ENCODE data around the gene RETREG2. TPM values are rescaled to one million over a fixed set of nuclear protein-coding genes. Genes with fewer than 3 reads are reported as not detected.

RETREG2 gene
- total RNA-seq, 6 experiments from 2014 or later, result 33.6 to 77.9 (median 51.0) TPM

GRCh38 chr2:219234331-219234730 lies 56.3 kb downstream of the RETREG2 start:
- Histone ChIP-seq H3K9me3 (no peaks in the 10 kb centered on the region), H3K4me1 (peaks cover 0 to 9% (median 3%) of the 10 kb centered on the region in 4 donors), H3K4me3 (no peak overlapping the region), H3K27me3 (no peaks in the 10 kb centered on the region), H3K36me3 (peaks cover 0 to 69% (median 32%) of the 10 kb centered on the region in 4 donors), H3K27ac (no peak overlapping the region)
- WGBS (ENCODE audit: insufficient coverage, low coverage, low lambda C conversion rate, missing lambda C conversion rate), result 89% methylated on average over 3 of the region's 3 CpGs
- TF ChIP-seq POLR2A (IDR thresholded peaks at IDR 0.05), result no peak
- TF ChIP-seq CTCF (IDR thresholded peaks at IDR 0.05), result no peak
- no peak for ATAC-seq
- no peak for DNase-seq
- intact Hi-C loops (cut with DNase I), result no loop called here

Other genes starting within 250 kb of the RETREG2 start
- gene CDK5R2, start 218.6 kb upstream of the RETREG2 start, total RNA-seq, result not detected
- gene FEV, start 193.1 kb upstream of the RETREG2 start, total RNA-seq, result not detected
- gene CRYBA2, start 184.9 kb upstream of the RETREG2 start, total RNA-seq, result not detected
- not detected for gene CFAP65, start 136.8 kb upstream of the RETREG2 start, total RNA-seq
- 1 to 10 TPM in 3 of 6 experiments, under 1 TPM in 3; 0.42 to 3.9 (median 1.1) TPM for gene IHH, start 117.4 kb upstream of the RETREG2 start, total RNA-seq
- 10 to 100 TPM in 3 of 6 experiments, 1 to 10 TPM in 3; 5.8 to 16.7 (median 10.9) TPM for gene NHEJ1, start 17.5 kb upstream of the RETREG2 start, total RNA-seq
- 1 to 10 TPM in 5 of 6 experiments, under 1 TPM in 1; 0.62 to 4.9 (median 2.1) TPM for gene SLC23A3, start 8.2 kb upstream of the RETREG2 start, total RNA-seq
- 10 to 100 TPM; 22.3 to 37.1 (median 30.2) TPM for gene CNPPD1, start 1.4 kb upstream of the RETREG2 start, total RNA-seq
- gene ZFAND2B, start 28.5 kb downstream of the RETREG2 start, total RNA-seq, result 10 to 100 TPM; 20.7 to 32.3 (median 28.8) TPM
- 10 to 100 TPM; 20.3 to 72.5 (median 37.3) TPM for gene ABCB6, start 40.7 kb downstream of the RETREG2 start, total RNA-seq
- gene ATG9A, start 51.4 kb downstream of the RETREG2 start, total RNA-seq, result 10 to 100 TPM; 28.3 to 39.6 (median 33.2) TPM
- 10 to 100 TPM; 19.3 to 27.8 (median 24.5) TPM for gene ANKZF1, start 51.5 kb downstream of the RETREG2 start, total RNA-seq
- gene GLB1L, start 67.2 kb downstream of the RETREG2 start, total RNA-seq, result 1 to 10 TPM; 2.1 to 4.2 (median 2.8) TPM
- gene STK16, start 67.2 kb downstream of the RETREG2 start, total RNA-seq, result 10 to 100 TPM; 17.7 to 28.1 (median 21.9) TPM
- gene TUBA4B, start 75.0 kb downstream of the RETREG2 start, total RNA-seq, result 1 to 10 TPM in 1 of 6 experiments, under 1 TPM in 3, not detected in 2; 0.27 to 2.0 (median 0.57) TPM
- 100 to 1,000 TPM in 1 of 6 experiments, 10 to 100 TPM in 5; 14.9 to 114 (median 35.6) TPM for gene TUBA4A, start 75.6 kb downstream of the RETREG2 start, total RNA-seq
- 10 to 100 TPM; 32.6 to 52.1 (median 39.9) TPM for gene DNAJB2, start 101.1 kb downstream of the RETREG2 start, total RNA-seq
- under 1 TPM in 1 of 6 experiments, not detected in 5; 0.31 TPM for gene PTPRN, start 131.1 kb downstream of the RETREG2 start, total RNA-seq
- gene RESP18, start 154.5 kb downstream of the RETREG2 start, total RNA-seq, result not detected
- 10 to 100 TPM; 37.1 to 60.2 (median 47.0) TPM for gene DNPEP, start 209.6 kb downstream of the RETREG2 start, total RNA-seq
- 10 to 100 TPM in 1 of 6 experiments, 1 to 10 TPM in 5; 1.2 to 25.6 (median 2.5) TPM for gene DES, start 240.1 kb downstream of the RETREG2 start, total RNA-seq

Measured in right lobe of liver (tissue), 6 donors.